Dermis microvascular lymphatic vessel endothelial cell (primary cell): ENCODE results near the gene PMF1. TPM values are rescaled to one million over a fixed set of nuclear protein-coding genes. Genes with fewer than 3 reads are reported as not detected.
"Not testable (repeated sequence)": the region's sequence is repeated elsewhere in the genome, so short reads cannot be mapped to it uniquely, and the experiment has no call there.

Experiments used
- DNase-seq, 2 donors: peaks; one replicate each; pipeline versions ENCODE4 v3.0.0 to v3.0.0-alpha.2; 2010; ENCODE audit warnings: low read depth in 2 of 2
- total RNA-seq: library from RNA; depleted of rRNA; stranded (reverse); fragments of >200 nt; gene quantifications from 2 replicates; pipeline ENCODE4 v1.2.1, GENCODE V29; 2014

The PMF1 gene
- total RNA-seq, 1 donor from 2014 or later, result 52.0 TPM

DNA sequence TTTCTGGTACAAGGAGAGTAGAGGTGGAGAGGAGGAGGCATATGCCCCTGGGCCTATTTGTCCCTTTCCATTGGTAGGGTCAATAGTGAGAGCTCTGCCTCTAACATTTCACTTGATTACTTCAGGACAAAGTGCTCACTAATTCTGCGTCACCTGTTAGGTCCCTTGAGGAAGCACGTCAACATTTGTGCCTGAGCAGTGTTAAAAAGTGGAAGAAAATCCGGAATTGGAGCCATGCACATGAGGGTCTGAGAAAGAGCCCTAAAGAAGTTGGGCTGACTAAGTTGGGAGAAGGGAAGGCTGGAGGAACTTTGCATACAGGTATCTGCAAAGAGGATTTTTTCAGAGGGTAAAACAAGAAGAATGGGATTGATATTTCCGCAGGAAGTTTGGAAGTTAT lies 17.0 kb upstream of the PMF1 start:
- DNase-seq, result no peak

DNA sequence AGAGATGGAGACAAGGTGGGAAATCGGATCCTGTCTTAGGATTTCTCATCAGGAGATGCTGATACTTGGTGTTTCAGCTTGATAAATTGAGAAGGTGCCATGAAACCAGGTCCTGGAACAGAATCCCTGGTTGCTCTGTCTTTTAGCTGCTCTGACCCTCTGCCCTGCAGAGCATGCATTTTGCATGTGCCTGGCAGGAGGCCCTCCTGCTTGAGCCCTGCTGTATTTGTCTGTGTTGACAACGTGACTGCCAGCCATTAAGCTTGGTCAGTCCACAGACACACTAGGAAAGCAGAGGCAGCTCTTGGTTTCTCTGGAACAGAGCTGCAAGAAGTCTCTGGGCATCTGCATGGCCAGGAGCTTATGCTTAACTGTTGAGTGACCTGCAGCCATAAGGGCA lies 16.4 kb upstream of the PMF1 start:
- no peak for DNase-seq

DNA sequence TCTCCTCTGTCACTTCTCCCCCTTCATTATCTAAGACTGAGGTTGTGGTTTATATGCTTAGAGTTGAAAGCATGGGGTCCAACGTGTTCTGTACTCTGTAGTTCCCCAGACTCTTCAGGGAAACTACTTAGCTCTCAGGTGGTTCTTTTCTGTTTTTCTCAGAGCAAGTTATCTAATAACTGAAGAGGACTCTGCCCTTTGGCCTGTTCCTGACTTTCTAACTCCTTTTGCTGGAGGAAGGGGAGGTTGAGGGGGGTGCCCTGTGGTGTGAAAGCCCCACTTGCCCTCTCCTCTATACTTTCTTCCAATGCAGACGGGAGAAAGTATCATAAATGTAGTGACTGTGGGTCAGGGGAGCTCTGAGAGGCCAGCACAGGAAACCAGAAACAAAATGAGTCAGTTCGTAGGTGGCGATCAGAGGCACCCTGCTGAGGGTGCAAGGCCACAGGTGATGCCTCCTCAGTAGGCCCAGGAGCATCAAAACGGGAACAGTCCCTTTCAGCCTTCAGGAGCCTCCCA lies 13.9 kb upstream of the PMF1 start:
- DNase-seq, result no peak

DNA sequence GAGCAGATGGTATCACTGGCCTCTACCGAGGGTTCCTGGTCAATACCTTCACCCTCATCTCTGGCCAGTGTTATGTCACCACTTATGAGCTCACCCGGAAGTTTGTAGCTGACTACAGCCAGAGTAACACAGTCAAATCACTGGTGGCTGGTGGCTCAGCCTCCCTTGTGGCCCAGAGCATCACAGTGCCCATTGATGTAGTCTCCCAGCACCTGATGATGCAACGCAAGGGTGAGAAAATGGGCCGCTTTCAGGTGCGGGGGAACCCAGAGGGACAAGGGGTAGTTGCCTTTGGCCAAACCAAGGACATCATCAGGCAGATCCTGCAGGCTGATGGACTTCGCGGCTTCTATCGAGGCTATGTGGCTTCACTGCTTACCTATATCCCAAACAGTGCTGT lies 12.8 kb upstream of the PMF1 start:
- DNase-seq, result no peak

DNA sequence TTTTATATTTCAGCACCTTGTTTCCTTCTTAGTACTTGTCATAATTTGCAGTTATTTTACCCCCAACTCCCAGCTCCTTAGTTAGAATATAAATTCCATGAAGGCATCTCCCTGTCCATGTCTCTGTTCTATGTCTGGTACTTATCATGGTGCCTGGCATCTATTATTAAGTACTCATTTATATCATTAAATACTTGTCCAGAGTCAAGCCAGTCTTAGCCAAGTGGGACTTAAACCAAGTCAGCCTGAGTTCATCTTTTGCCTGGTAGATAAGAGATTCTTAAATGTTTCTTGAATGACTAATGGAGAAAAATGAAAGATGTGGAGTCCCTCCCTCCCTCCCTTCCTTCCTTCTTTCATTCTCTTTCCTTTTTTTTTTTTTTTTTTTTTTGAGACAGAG lies 9.5 kb upstream of the PMF1 start:
- no peak for DNase-seq

DNA sequence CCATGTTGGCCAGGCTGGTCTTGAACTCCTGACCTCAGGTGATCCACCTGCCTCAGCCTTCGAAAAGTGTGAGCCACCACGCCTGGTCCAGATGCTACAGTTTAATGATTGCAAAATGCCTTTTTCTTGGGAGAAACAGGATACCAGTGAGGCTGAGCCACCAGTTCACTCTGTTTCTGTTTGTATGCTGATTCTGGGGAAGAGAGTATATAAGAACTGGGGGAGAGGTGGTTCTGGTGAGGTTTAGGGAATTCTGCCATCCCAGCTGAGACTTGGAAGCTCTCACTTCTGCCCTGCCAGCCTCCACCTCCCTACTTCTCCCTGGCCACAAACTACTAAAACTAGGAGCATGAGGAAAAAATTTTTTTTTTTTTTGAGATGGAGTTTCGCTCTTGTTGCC lies 8.1 kb upstream of the PMF1 start:
- DNase-seq, result no peak

DNA sequence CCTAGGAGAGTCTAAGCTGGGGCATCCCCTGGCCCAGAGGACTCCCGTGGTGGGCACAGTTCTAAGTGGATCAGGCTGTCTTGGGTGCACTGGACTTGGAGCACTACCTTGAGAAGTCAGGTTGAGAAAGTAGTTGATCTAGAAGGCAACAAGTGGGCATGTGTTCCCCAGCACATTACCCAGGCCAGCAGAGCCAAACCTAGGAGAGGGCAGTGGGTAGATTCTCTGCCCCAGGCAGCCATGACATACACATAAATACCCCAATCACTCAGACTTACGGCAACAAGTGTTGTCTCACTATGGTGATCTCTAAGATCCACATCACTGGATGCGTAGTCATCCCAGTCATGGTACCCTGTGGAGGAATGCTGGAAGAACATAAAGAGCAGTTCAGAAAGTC lies 1.6 kb upstream of the PMF1 start:
- no peak for DNase-seq

DNA sequence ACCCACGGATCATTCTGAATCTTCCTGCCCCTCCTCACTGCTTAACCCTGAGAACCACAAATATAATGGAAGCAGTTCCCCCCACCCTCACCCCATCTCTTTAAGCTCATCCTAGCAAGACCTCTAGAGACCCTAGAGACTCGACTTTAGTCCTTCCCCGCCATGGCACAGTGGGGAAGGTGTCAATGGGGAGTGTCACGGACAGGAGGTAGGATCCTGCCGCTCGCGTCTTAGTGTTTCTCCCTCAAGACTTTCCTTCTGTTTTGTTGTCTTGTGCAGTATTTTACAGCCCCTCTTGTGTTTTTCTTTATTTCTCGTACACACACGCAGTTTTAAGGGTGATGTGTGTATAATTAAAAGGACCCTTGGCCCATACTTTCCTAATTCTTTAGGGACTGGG lies 677 bp upstream of the PMF1 start:
- DNase-seq, result no peak

DNA sequence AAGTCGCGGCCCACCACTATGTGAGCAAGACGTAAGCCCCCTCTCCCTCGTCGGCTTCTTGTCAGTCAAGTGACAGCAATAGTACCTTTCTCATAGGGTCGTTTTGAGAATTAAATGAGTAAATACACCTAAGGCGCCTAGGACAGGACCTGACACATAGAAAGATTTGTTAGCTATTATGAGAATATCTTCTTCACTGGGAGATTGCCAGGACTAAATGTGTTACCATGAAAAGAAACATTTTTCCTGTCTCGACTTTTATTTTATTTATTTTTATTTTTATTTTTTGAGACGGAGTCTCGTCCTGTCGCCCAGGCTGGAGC lies 798 bp downstream of the PMF1 start:
- no peak for DNase-seq

DNA sequence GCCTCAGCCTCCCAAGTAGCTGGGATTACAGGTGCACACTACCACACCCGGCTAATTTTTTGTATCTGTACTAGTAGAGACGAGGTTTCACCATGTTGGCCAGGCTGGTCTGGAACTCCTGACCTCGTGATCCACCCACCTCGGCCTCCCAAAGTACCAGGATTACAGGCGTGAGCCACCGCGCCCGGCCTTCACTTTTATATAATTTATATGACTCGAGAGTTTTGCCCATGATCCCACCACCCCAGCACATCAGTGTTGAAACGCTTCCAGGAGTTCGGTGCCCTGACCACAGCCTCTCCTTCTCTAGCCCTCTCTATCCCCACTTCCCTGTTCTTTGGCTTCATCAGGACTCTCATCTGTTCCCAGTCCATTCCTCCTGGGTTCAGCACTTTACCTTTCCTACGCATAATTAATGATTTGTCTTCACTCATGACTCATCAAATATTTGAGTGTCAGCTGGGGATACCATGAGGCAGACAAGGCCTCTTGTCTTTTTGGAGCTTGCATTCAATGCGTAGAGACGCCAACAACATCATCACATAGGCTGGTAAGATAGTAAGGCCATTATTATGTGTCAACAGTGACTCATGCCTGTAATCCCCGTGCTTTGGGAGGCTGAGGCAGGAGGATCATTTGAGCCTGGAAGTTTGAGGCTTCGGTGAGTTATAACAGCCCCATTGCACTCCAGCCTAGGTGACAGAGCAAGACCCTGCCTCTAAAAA lies 1.4 kb downstream of the PMF1 start:
- DNase-seq, result peak in 1 of 2 donors; percentile 12

DNA sequence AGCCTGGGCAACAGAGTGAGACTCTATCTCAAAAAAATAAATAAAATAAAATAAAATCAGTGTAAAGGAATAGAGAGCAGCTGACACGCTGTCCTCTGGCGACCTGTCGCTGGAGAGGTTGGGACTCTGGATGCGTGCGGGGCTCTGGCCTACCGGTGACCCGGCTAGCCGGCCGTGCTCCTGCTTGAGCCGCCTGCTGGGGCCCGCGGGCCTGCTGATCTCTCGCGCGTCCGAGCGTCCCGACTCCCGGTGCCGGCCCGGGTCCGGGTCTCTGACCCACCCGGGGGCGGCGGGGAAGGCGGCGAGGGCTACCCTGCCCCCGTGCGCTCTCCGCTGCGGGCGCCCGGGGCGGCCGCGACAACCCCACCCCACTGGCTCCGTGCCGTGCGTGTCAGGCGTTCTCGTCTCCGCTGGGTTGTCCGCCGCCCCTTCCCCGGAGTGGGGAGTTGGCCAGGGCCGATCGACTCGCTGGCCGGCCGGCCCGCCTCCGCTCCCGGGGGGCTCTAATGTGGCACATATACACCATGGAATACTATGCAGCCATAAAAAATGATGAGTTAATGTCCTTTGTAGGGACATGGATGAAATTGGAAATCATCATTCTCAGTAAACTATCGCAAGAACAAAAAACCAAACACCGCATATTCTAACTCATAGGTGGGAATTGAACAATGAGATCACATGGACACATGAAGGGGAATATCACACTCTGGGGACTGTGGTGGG lies 3.7 kb downstream of the PMF1 start:
- DNase-seq, result not testable (repeated sequence)

DNA sequence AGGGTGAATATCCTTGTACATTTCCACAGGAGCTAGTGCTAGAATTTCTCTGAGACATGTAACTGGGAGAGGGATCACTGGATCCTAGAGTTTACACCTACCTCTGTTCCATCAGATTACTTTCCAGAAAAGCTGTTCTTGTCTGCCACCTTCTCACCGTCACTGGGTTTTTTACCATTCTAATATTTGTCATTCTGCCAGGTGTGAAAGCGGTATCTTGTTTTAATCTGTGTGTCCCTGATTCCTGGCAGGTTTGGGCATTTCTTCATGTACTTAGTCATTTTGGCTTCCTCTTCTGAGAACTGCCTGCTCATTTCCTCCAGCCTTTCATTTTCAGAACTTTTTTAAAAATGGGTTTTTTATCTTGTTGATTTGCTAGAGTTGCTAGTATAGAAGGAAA lies 5.1 kb downstream of the PMF1 start:
- DNase-seq, result peak in 1 of 2 donors; percentile 67

DNA sequence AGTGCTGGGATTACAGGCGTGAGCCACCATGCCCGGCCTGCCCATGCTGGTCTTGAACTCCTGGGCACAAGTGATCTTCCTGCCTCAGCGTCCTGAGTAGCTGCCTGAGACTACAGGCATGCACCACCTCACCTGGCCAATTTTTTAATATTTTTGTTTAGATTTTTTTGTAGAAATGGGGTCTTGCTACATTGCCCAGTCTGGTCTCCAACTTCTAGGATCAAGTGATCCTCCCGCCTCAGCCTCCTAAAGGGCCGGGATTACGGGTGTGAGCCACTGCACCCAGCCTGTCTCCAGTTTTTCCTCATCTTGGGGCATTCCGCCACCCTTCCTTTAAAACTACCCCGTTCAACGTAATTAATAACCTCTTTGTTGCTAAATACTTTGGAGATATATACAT lies 7.4 kb downstream of the PMF1 start:
- no peak for DNase-seq

DNA sequence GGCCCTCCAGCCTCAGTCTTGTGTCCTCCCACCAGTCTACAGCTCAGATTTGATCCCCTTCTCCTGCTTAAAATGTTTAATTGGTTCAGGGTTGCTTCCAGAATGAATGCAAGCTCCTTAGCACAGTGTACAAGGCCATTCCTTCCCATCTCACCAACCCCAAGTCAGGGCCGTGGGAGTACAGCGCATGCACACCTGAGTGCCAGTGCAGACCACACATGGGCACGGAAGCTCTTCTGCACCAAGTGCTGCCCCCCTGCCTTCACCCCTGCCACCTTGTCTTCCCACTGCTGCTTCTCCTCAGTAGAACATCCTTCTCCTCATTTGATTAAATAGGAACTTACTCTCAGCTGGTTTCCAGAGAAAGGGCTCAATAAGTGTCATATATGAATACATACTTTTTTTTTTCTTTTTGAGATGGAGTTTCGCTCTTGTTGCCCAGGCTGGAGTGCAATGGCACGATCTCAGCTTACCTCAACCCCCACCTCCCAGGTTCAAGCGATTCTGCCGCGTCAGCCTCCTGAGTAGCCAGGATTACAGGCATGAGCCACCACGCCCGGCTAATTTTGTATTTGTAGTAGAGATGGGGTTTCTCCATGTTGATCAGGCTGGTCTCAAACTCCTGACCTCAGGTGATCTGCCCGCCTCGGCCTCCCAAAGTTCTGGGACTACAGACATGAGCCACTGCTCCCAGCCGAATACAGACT lies 9.3 kb downstream of the PMF1 start:
- DNase-seq, result no peak

DNA sequence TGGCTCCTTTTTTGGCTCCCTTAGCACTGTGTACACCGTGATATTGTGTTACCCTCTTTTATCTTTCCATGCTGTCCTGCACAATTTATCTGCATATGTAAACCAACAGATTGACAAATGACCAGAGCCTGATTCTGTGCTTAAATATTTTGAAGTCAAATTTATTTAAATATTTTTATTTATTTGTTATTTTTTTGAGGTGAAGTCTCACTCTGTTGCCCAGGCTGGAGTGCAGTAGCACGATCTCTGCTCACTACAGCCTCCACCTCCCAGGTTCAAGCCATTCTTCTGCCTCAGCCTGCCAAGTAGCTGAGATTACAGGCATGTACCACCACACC lies 12.8 kb downstream of the PMF1 start:
- DNase-seq, result no peak

DNA sequence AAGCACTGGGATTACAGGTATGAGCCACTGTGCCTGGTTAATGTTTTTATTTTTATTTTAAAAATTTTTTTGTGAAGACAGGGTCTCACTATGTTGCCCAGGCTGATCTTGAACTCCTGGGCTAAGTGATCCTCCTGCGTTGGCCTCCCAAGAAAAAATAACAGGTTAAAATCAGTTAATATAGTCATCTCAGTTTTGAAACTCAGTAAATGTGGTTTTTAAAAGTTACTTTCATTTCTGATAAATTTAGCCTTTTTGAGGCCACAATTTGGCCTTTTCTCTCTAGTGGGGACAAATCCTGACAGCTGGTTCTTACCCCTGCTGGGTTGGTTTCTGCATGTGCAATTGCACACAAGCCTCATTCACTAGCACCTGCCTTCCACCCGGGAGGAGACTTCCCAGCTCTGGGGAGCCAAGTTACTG lies 13.3 kb downstream of the PMF1 start:
- no peak for DNase-seq

DNA sequence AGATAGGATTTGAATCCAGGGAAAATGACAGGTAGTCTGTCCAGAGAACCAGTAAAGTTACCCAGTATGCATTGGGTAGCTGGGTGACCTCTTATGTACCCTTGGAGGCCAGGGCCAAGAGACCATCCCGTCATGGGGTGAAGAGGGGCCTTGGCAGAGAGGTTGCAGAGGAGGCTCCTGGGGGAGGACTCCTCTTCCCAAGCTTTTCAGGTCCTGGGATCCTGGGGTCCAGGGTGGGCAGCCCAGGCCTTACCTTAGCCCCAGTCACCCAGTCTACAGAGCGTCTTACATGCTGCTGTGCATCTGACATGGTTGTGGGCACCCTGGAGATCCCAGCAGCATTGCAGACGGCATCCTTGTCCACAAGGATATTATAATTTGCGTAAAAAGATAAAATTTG lies 14.0 kb downstream of the PMF1 start:
- DNase-seq, result no peak

DNA sequence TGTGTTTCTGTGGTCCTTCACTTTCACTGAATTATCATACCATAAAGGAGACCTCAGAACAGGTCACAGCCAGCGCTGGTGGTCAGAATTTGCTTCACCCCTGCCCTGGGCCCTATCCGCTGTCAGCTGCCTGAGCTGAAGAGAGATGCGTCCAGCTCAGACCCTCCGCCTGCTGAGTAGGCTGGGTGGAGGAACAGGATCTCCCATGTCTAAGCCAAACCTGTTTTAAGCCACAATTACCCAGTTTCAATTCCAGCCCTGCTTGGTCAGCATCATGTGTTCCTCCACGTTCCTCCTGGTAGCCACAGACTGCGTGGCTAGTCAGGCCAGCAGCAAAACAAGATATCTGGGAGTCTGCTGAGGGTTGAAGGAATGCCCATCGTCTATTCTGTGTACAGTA lies 15.7 kb downstream of the PMF1 start:
- no peak for DNase-seq

DNA sequence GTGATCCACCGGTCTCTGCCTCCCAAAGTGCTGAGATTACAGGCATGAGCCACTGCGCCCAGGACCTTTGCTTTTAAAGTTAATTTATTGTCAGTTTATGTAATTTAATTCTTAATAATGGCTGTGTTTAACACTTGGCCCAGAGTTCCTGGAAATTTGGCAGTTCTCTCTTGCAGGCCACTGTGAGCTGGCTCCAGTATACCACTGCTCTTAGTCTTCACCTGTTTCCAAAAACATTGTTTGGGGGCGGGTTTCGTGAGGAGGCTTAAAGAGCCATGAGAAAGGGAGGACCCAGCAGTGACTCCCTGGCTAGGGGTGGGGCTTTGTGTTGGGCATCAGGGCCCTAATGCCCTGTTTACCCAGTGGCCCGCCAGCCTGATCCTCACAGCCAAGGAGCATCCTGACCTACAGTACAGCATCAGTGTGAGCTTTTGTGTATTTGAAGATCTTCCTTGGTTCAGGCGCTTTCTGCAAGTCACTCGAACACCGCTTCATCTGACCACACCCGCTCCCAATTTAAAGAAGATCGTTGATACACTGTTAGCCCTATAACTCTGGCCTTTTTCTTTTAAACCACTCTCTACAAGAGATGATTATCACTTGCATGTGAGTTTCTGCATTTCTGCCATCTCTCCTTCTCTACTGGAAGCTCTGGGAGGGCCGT lies 17.1 kb downstream of the PMF1 start:
- DNase-seq, result no peak

DNA sequence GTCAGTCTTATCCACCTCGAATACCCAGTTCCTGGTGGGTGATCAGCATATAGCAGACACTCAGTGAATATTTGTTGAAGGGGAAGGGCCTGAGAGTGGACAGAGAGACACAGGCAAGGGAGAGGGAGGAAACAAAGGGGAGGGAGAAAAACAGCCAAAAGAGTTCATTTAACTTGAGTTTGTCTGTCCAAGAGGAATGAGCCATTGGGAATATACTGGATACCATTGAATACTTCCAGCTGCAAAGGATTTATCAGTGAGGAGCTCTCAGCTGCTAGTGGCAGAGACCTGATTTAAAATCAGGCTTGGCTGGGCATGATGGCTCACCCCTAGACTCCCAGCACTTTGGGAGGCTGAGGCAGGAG lies 17.6 kb downstream of the PMF1 start:
- no peak for DNase-seq

DNA sequence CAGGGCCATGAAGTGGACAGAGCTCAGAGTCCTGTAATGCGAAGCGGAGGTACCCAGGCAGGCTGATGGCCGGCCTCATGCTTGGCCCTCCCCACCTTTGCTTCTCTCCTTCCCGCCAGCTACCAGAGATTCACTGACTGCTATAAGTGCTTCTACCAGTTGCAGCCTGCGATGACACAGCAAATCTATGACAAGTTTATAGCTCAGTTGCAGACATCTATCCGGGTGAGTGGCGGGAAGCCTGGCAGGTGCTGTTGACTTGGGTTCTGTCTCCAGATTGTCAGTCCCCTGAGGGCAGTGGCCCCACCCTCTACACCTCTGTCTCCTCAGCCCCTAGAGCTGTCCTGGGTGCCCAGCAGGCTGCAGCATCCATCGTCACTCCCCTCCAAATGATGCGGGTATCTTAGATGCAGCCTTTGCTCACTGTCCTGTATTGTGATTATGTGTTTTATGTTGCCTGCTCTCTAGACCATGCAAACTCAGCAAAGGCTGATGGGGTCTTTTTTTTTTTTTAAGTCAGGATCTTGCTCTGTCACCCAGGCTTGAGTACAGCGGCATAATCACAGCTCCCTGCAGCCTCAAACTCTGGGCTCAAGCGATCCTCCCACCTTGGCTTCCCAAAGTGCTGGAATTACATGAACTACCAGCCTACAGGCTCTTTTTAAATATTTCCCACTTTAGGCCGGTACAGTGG lies 19.5 kb downstream of the PMF1 start:
- DNase-seq, result no peak
